ENCODE measurements around the gene ATM.
A peak's percentile ranks its signal among the peaks of the same experiment; 100 is the strongest.

The ATM gene

DNA sequence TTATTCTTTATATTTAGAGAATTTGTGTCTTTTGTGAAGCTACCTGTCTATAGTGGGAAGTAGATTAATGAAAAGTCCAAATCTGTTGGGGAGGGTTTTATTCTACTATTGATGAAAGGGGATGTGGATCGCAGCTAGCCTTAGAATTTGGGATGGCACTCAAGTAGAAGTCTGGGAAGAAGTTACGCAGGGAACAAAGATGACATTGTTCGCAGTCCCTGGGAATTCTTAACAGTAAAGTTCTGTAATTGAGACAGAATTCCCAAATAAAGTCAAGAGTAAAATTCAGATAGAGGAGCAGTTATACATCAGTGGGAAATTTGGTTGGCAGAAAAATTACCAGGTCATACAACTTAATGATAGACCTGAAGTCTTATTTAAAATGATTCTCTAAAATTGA is 64.1 kb downstream of the ATM start:
- TF ChIP-seq, protein P1, sequence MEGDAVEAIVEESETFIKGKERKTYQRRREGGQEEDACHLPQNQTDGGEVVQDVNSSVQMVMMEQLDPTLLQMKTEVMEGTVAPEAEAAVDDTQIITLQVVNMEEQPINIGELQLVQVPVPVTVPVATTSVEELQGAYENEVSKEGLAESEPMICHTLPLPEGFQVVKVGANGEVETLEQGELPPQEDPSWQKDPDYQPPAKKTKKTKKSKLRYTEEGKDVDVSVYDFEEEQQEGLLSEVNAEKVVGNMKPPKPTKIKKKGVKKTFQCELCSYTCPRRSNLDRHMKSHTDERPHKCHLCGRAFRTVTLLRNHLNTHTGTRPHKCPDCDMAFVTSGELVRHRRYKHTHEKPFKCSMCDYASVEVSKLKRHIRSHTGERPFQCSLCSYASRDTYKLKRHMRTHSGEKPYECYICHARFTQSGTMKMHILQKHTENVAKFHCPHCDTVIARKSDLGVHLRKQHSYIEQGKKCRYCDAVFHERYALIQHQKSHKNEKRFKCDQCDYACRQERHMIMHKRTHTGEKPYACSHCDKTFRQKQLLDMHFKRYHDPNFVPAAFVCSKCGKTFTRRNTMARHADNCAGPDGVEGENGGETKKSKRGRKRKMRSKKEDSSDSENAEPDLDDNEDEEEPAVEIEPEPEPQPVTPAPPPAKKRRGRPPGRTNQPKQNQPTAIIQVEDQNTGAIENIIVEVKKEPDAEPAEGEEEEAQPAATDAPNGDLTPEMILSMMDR (conservative IDR thresholded peaks at IDR 0.05): no peak
- H3K27ac ChIP-seq: no peak overlapping the region

DNA sequence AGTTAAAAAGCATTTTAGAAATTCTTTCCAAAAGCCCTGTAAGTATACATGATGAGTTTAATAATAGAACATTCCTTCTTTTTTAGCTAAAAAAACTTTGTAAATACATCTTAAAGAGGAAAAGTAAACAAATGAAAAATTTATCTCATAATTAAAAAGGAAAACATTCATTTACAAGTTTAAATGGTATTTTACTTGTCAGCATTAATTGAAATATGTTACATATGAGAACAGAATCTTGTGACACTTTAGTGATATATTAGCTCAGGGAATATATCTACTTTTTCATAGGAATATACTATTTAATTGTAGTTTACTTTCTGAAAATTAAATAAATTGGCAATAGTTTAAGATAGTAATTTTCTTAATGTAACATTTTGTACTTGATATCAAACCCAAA is 66.2 kb downstream of the ATM start:
- H3K27ac ChIP-seq: peak overlapping the region; percentile 34; the same call in 1 of the 2 replicates

DNA sequence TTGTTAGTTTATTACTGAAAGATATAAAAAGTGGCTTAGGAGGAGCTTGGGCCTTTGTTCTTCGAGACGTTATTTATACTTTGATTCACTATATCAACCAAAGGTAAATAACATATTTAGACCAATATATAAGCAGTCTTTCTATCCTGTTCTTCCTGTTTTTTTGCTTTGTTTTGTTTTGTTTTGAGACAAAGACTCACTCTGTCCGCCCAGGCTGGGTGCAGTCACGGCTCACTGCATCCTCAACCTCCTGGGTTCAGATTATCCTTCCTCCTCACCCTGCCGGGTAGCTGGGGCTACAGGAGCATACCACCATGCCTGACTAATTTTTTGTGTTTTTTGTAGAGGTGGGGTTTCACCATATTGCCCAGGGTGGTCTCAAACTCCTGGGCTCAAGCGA is 66.8 kb downstream of the ATM start:
- peak overlapping the region; percentile 34; the same call in 1 of the 2 replicates for H3K27ac ChIP-seq
- TF ChIP-seq, protein P1 (conservative IDR thresholded peaks at IDR 0.05): no peak

DNA sequence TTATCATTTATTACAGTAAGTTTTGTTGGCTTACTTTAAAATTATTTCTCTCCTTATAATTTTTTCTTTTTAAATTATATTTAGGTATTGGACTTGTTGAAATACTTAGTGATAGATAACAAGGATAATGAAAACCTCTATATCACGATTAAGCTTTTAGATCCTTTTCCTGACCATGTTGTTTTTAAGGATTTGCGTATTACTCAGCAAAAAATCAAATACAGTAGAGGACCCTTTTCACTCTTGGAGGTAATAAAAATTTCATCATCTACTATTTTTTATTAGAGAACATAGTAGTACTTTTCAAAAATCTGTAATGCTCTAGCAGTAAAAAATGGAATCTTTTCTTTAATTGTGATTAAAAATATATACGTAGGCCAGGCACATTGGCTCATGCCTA is 70.4 kb downstream of the ATM start:
- TF ChIP-seq, protein P1 (conservative IDR thresholded peaks at IDR 0.05): no peak
- H3K27ac ChIP-seq: no peak overlapping the region

DNA sequence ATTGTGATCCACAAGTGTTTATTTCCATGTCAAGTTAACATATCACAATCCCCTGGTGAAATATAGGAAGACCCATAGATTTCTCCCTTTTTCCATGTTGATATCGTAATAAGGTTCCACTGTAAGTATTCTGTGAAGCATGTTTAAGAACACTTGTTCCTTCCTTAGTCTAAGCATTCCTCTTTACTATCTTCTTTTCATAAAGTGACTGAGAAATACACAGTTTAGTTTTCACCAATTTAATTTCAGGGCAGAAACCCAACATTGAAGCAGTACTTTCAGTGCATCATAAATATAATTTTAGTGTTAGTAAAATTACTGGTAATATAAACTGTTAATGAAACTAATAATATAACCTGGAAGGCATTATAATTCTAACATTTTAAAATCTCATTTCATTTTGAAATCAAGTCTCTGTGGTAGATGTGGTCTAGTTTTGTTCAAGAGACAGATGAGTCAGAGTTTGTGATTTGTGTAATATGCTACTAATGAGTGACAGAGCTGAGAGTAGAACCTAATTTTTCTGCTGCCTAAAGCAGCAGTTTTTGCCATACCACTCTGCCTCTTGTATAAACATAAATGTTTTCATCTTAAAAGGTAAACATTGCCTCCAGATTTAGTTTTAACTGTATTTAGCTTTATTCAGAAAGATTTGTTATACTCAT is 79.4 kb downstream of the ATM start:
- TF ChIP-seq, protein P1 (conservative IDR thresholded peaks at IDR 0.05): no peak
- H3K27ac ChIP-seq: no peak overlapping the region

DNA sequence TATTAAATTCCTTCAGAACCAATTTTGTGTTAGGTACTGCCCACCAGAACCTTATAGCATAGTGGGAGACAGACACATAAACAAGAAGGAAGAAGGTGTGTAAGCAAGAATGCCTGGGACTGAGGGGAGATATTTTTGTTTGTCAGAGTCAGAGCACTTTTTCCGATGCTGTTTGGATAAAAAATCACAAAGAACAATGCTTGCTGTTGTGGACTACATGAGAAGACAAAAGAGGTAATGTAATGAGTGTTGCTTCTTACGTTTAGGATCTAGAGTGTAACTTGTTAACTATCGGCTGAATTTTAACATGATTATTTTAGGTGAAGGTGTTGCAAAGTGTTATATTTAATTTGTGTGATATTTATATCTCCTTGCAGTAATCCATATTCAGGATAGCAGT is 84.9 kb downstream of the ATM start:
- no peak overlapping the region for H3K27ac ChIP-seq
- TF ChIP-seq, protein P1 (conservative IDR thresholded peaks at IDR 0.05): no peak

DNA sequence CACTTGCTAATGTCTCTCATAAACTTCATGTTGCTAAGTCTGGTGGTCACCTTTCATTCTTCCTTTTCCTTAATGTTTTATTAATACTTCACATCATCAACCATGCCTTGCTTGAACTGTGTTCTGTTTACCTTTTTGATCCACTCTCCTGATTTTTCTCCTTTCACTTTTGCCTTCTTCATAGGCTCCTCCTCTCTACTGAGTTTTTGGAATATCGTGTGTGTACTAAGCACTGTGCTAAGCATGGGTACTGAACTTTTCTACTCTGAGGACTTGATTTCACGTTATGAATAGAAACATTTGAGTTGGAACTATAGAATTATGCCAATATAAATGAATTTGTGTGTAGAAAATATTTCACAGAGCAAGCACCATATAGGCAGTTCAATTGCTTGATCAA is 90.6 kb downstream of the ATM start:
- TF ChIP-seq, protein P1 (conservative IDR thresholded peaks at IDR 0.05): no peak
- H3K27ac ChIP-seq: no peak overlapping the region

DNA sequence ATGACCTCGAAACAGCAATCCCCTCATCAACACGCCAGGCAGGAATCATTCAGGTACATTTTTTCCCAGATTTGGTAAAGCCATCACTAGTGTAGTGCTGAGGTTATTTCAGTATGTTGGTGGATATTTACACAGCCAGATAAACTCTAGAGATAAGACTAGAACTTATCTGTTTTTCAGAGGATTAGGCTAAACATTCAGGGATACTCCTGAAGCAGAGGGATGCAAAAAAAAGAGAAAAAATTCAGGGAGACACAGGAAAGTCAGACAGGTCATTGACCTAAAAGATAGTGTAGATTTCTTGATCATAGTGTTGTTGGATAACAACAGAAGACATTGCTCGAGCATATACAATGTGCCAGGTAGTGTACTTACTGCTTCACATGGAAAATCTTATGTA is 93.2 kb downstream of the ATM start:
- TF ChIP-seq, protein P1 (conservative IDR thresholded peaks at IDR 0.05): no peak
- H3K27ac ChIP-seq: no peak overlapping the region; the same call in 1 of the 2 replicates

All from VCaP (cell line).